ENCODE results near the gene TTC7B.

Gene TTC7B

GRCh38 chr14:90692061-90692460 lies 124.2 kb downstream of the TTC7B start:
- no peak overlapping the region for H2AFZ ChIP-seq (ENCODE audit: low read depth, low read length)

GRCh38 chr14:90691627-90692026 lies 124.6 kb downstream of the TTC7B start:
- no peak overlapping the region for H3K4me3 ChIP-seq (ENCODE audit: low read length)
- H2AFZ ChIP-seq (ENCODE audit: low read depth, low read length): no peak overlapping the region
- peaks cover 9% of the 10 kb centered on the region for H3K4me1 ChIP-seq (ENCODE audit: insufficient read depth, low read length)
- H3K36me3 ChIP-seq (ENCODE audit: insufficient read depth, low read length): peaks cover 15% of the 10 kb centered on the region
- H3K27me3 ChIP-seq (ENCODE audit: insufficient read depth, low read length): no peaks in the 10 kb centered on the region
- peaks cover 2% of the 10 kb centered on the region for H3K9me3 ChIP-seq (ENCODE audit: low read length)

More at GRCh38 chr14:90692061-90692460, 124.2 kb downstream of the TTC7B start:
- peaks cover 13% of the 10 kb centered on the region for H3K36me3 ChIP-seq (ENCODE audit: insufficient read depth, low read length)
- no peak overlapping the region for H3K4me3 ChIP-seq (ENCODE audit: low read length)
- H3K4me1 ChIP-seq (ENCODE audit: insufficient read depth, low read length): peaks cover 13% of the 10 kb centered on the region
- no peaks in the 10 kb centered on the region for H3K27me3 ChIP-seq (ENCODE audit: insufficient read depth, low read length)
- peaks cover 2% of the 10 kb centered on the region for H3K9me3 ChIP-seq (ENCODE audit: low read length)

- no peak overlapping the region for H2AFZ ChIP-seq (ENCODE audit: low read depth, low read length)
- no peak overlapping the region for H3K4me3 ChIP-seq (ENCODE audit: low read length)
Observed at GRCh38 chr14:90687680-90688079, 128.6 kb downstream of the TTC7B start.

DNA sequence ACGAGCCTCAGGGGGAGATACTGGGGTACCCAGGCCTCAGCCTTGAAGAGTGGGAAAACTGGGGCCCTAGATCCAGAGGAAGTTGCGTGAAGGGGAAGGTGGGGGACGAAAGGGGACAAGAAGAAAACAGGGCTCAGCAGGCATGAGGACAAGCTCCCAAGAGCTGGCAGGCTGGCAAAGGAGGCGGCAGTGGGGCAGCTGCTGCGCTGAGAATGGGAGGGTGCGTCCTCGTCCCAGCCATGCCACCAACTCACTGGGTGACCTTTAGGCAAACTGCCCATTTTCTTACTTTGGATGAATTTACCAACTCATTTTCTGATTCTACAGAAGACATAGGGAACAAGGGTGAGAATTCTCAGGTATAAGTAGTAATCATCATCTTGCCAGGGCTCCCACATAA lies 133.6 kb downstream of the TTC7B start:
- Histone ChIP-seq H2AFZ (ENCODE audit: low read depth, low read length) (no peak overlapping the region), H3K4me1 (ENCODE audit: insufficient read depth, low read length) (peaks cover 6% of the 10 kb centered on the region), H3K27me3 (ENCODE audit: insufficient read depth, low read length) (no peaks in the 10 kb centered on the region), H3K36me3 (ENCODE audit: insufficient read depth, low read length) (peaks cover 6% of the 10 kb centered on the region), H3K9me3 (ENCODE audit: low read length) (peaks cover 7% of the 10 kb centered on the region), H3K4me3 (ENCODE audit: low read length) (no peak overlapping the region)

More at GRCh38 chr14:90687680-90688079, 128.6 kb downstream of the TTC7B start:
- Histone ChIP-seq H3K9me3 (ENCODE audit: low read length) (peaks cover 7% of the 10 kb centered on the region), H3K36me3 (ENCODE audit: insufficient read depth, low read length) (peaks cover 15% of the 10 kb centered on the region), H3K27me3 (ENCODE audit: insufficient read depth, low read length) (no peaks in the 10 kb centered on the region), H3K4me1 (ENCODE audit: insufficient read depth, low read length) (no peaks in the 10 kb centered on the region)

GRCh38 chr14:90681929-90682328 lies 134.3 kb downstream of the TTC7B start:
- no peaks in the 10 kb centered on the region for H3K27me3 ChIP-seq (ENCODE audit: insufficient read depth, low read length)
- H3K36me3 ChIP-seq (ENCODE audit: insufficient read depth, low read length): peaks cover under 1% of the 10 kb centered on the region
- H3K4me1 ChIP-seq (ENCODE audit: insufficient read depth, low read length): peaks cover 10% of the 10 kb centered on the region

GRCh38 chr14:90678846-90679362 lies 137.3 kb downstream of the TTC7B start:
- H2AFZ ChIP-seq (ENCODE audit: low read depth, low read length): no peak overlapping the region
- peaks cover 19% of the 10 kb centered on the region for H3K36me3 ChIP-seq (ENCODE audit: insufficient read depth, low read length)
- H3K27me3 ChIP-seq (ENCODE audit: insufficient read depth, low read length): no peaks in the 10 kb centered on the region
- H3K9me3 ChIP-seq (ENCODE audit: low read length): peaks cover 3% of the 10 kb centered on the region
- H3K4me3 ChIP-seq (ENCODE audit: low read length): no peak overlapping the region
- H3K4me1 ChIP-seq (ENCODE audit: insufficient read depth, low read length): peaks cover 10% of the 10 kb centered on the region

More at GRCh38 chr14:90681929-90682328, 134.3 kb downstream of the TTC7B start:
- Histone ChIP-seq H3K4me3 (ENCODE audit: low read length) (no peak overlapping the region), H3K9me3 (ENCODE audit: low read length) (peaks cover 4% of the 10 kb centered on the region), H2AFZ (ENCODE audit: low read depth, low read length) (no peak overlapping the region)

- Histone ChIP-seq H3K4me1 (ENCODE audit: insufficient read depth, low read length) (peaks cover 10% of the 10 kb centered on the region), H3K27me3 (ENCODE audit: insufficient read depth, low read length) (no peaks in the 10 kb centered on the region), H2AFZ (ENCODE audit: low read depth, low read length) (no peak overlapping the region), H3K36me3 (ENCODE audit: insufficient read depth, low read length) (peaks cover 22% of the 10 kb centered on the region), H3K9me3 (ENCODE audit: low read length) (peaks cover 3% of the 10 kb centered on the region), H3K4me3 (ENCODE audit: low read length) (no peak overlapping the region)
Observed at GRCh38 chr14:90678420-90678819, 137.8 kb downstream of the TTC7B start.

GRCh38 chr14:90677484-90678050 lies 138.7 kb downstream of the TTC7B start:
- Histone ChIP-seq H3K4me1 (ENCODE audit: insufficient read depth, low read length) (peaks cover 10% of the 10 kb centered on the region), H3K27me3 (ENCODE audit: insufficient read depth, low read length) (no peaks in the 10 kb centered on the region), H3K36me3 (ENCODE audit: insufficient read depth, low read length) (peaks cover 22% of the 10 kb centered on the region), H3K9me3 (ENCODE audit: low read length) (peaks cover 3% of the 10 kb centered on the region), H3K4me3 (ENCODE audit: low read length) (no peak overlapping the region), H2AFZ (ENCODE audit: low read depth, low read length) (no peak overlapping the region)

- Histone ChIP-seq H3K4me1 (ENCODE audit: insufficient read depth, low read length) (peaks cover 15% of the 10 kb centered on the region), H2AFZ (ENCODE audit: low read depth, low read length) (no peak overlapping the region), H3K27me3 (ENCODE audit: insufficient read depth, low read length) (no peaks in the 10 kb centered on the region), H3K36me3 (ENCODE audit: insufficient read depth, low read length) (peaks cover 22% of the 10 kb centered on the region), H3K4me3 (ENCODE audit: low read length) (no peak overlapping the region), H3K9me3 (ENCODE audit: low read length) (peaks cover 3% of the 10 kb centered on the region)
Observed at GRCh38 chr14:90676912-90677311, 139.3 kb downstream of the TTC7B start.

- Histone ChIP-seq H3K36me3 (ENCODE audit: insufficient read depth, low read length) (peaks cover 22% of the 10 kb centered on the region), H3K4me3 (ENCODE audit: low read length) (no peak overlapping the region), H3K9me3 (ENCODE audit: low read length) (peaks cover 3% of the 10 kb centered on the region), H3K4me1 (ENCODE audit: insufficient read depth, low read length) (peaks cover 21% of the 10 kb centered on the region), H3K27me3 (ENCODE audit: insufficient read depth, low read length) (no peaks in the 10 kb centered on the region), H2AFZ (ENCODE audit: low read depth, low read length) (no peak overlapping the region)
Observed at GRCh38 chr14:90676356-90676755, 139.9 kb downstream of the TTC7B start.

- no peaks in the 10 kb centered on the region for H3K27me3 ChIP-seq (ENCODE audit: insufficient read depth, low read length)
- H3K36me3 ChIP-seq (ENCODE audit: insufficient read depth, low read length): peaks cover 22% of the 10 kb centered on the region
- no peak overlapping the region for H2AFZ ChIP-seq (ENCODE audit: low read depth, low read length)
- no peak overlapping the region for H3K4me3 ChIP-seq (ENCODE audit: low read length)
- peaks cover 3% of the 10 kb centered on the region for H3K9me3 ChIP-seq (ENCODE audit: low read length)
- peaks cover 26% of the 10 kb centered on the region for H3K4me1 ChIP-seq (ENCODE audit: insufficient read depth, low read length)
Observed at GRCh38 chr14:90675399-90675798, 140.8 kb downstream of the TTC7B start.

- Histone ChIP-seq H3K27me3 (ENCODE audit: insufficient read depth, low read length) (no peaks in the 10 kb centered on the region), H3K36me3 (ENCODE audit: insufficient read depth, low read length) (peaks cover 22% of the 10 kb centered on the region), H3K9me3 (ENCODE audit: low read length) (peaks cover 9% of the 10 kb centered on the region), H2AFZ (ENCODE audit: low read depth, low read length) (no peak overlapping the region), H3K4me1 (ENCODE audit: insufficient read depth, low read length) (peaks cover 26% of the 10 kb centered on the region), H3K4me3 (ENCODE audit: low read length) (no peak overlapping the region)
Observed at GRCh38 chr14:90674716-90675115, 141.5 kb downstream of the TTC7B start.

GRCh38 chr14:90674043-90674670 lies 142.1 kb downstream of the TTC7B start:
- Histone ChIP-seq H3K4me3 (ENCODE audit: low read length) (no peak overlapping the region), H3K36me3 (ENCODE audit: insufficient read depth, low read length) (peaks cover 22% of the 10 kb centered on the region), H3K27me3 (ENCODE audit: insufficient read depth, low read length) (no peaks in the 10 kb centered on the region), H3K9me3 (ENCODE audit: low read length) (peaks cover 10% of the 10 kb centered on the region), H2AFZ (ENCODE audit: low read depth, low read length) (no peak overlapping the region), H3K4me1 (ENCODE audit: insufficient read depth, low read length) (peaks cover 26% of the 10 kb centered on the region)
